T-helper 1 cell treated with Interleukin-12 subunit alpha and Interleukin-12 subunit beta and Interleukin-4 antibody, amounts not matched to agents 30 ng/mL and 1 ng/mL, for 36 hours (primary cell): Measurements from ENCODE around the gene NPR1. TPM values are rescaled to one million over a fixed set of nuclear protein-coding genes. Genes with fewer than 3 reads are reported as not detected.
"Not testable (repeated sequence)": the region's sequence is repeated elsewhere in the genome, so short reads cannot be mapped to it uniquely, and the experiment has no call there.

Source experiments
- intact Hi-C: fragments of 100-400 bp; cut with micrococcal nuclease; formaldehyde crosslinking; loops from one replicate; pipeline ENCODE4 v1.15.1; 2024
- total RNA-seq: library from RNA; stranded (reverse); gene quantifications from 2 replicates; pipeline ENCODE4 v1.2.3, GENCODE V29; 2022

The NPR1 gene
- total RNA-seq, 1 donor from 2014 or later: not detected

DNA sequence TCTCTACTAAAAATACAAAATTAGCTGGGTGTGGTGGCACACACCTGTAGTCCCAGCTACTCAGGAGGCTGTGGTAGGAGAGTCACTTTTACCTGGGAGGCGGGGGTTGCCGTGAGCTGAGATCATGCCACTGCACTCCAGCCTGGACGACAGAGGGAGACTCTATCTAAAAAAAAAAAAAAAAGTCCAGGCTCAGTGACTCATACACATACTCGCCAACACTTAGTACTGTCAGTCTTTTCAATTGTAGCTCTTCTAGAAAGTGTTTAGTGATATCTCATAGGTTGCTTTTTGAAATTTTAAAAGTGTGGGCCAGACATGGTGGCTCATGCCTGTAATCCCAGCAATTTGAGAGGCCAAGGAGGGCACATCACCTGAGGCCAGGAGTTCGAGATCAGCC lies 37.7 kb downstream of the NPR1 start:
- intact Hi-C loops: not testable (repeated sequence)

DNA sequence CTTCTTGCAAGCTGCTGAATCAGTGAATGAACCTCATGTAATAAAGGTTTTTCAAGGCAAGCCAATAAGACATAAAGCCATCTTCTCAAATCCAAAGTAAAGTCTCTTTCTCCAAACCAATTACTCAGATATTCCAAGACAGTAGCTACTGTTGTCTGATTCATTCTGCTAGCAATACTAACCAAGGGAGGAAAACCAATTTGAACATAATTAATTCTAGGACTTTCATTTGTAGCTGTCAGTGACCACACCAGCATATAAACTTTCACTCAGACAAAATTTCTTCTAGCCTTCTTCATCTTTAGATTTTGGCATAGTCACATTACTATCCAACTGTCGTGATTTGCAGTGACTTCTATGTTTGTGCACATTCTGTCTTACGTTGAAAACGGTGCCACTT lies 38.8 kb downstream of the NPR1 start:
- intact Hi-C loops: no loop called here

DNA sequence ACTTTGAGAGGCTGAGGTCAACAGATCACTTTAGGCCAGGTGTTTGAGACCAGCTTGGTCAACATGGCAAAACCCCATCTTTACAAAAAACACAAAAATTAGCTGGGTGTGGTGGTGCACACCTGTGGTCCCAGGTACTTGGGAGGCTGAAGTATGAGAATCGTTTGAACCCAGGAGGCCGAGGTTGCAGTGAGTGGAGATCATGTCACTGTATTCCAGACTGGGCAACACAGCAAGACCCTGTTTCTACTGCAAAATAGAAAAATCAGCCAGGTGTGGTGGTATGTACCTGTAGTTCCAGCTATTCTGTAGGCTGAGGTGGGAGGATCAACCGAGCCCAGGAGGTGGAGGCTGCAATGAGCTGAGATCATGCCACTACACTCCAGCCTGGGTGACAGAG lies 45.2 kb downstream of the NPR1 start:
- intact Hi-C loops: no loop called here

DNA sequence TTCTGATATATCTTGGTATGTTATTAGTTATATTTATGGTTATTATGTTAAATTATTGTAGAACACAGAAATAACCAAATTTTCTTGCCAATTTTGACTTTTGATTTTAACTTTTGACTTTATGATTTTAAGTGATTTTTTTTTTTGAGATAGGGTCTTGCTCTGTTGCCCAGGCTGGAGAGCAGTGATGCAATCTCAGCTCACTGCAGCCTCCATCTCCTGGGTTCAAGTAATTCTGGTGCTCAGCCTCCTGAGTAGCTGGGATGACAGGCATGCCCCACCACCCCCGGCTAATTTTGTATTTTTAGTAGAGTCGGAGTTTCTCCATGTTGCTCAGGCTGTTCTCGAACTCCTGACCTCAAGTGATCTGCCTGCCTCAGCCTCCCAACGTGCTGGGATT lies 46.1 kb downstream of the NPR1 start:
- intact Hi-C loops: loop anchor here (5.0 kb wide), 4 partner anchors 177 to 458 kb away; partner anchors contain the start of genes CRTC2, S100A3 and S100A4

DNA sequence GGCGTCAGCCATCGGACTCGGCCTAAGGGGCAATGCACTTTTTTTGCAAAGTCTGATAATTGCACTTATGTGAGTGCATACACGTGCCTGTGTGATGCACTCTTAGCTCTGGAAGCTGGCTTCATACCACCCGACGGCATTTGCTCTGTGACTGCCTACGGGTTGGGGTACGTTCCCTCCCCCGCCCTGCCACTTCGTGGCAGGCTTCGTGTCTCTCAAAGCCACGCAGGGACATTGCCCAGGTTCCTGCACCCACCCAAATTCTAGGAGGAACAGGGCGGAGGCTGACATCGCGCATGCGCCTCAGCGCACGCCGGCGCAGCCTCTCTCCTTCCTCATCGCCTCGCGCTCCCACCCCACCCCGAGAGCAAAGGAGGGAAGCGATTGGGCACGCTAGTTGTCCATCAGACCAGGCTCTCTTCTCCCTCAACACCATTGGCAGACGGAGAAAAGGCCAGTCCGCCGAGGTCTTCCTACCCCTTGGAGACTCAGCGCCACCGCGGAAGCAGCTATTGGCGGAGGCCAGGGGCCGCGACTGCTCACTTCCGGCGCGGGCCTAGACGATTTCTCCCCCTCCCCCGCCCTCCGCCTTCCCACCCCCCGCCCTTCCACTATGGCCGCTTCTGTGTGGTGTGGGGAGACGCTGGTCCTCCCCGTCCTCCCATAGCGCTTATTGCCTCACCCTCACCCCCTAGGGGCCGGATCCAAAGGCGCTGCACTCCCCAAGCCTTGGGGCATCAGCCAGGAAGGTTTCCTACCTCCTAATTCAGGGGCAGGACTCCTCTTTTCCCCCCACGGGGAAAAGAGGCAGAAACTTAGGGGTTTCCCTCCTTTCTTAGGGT lies 49.2 kb downstream of the NPR1 start, which contains the start of gene INTS3:
Gene INTS3, plus strand, starts transcription at position 588 of the 842 bp plus-strand sequence. CDS start 585 bp downstream, outside the sequence.
- intact Hi-C loops: loop anchor here (1.0 to 5.0 kb wide), 14 partner anchors 22 to 455 kb away; partner anchors contain the start of genes CRTC2, RAB13, RPS27 and S100A3

DNA sequence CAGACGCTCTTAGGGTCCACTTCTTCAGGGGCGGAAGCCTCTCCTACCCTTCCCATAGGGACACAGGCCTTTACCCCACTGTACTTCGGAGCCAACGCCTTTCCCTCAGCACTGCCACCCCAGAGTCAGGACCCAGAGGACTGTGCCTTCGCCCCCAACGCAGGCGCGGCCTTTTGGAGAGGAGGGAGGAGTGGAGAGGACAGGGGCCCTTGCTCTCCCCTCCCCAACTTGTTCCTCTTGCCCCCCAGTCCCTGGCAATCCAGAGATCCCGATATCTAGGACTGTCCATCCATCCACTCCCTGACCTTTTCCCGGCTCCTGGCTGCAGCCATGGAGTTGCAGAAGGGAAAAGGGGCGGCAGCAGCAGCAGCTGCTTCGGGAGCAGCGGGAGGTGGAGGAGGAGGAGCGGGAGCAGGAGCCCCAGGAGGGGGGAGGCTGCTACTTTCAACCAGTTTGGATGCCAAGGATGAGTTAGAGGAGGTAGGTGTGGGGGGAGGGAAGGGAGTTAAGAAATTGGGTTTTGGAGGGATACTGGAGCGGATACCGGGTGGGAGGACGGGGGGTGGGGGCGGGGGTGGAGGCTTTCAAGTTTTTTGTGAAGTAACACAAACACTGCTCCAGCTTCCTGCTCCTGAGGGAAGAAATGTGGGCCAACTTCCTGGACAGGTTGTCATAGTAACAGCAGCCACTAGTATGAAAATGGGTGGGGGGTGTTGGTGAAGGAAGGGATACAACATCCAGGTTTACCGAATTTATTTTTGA lies 50.0 kb downstream of the NPR1 start:
- intact Hi-C loops: loop anchor here (1.0 to 5.0 kb wide), 7 partner anchors 21 to 454 kb away; partner anchors contain the start of genes CRTC2, RAB13, S100A3 and S100A4

DNA sequence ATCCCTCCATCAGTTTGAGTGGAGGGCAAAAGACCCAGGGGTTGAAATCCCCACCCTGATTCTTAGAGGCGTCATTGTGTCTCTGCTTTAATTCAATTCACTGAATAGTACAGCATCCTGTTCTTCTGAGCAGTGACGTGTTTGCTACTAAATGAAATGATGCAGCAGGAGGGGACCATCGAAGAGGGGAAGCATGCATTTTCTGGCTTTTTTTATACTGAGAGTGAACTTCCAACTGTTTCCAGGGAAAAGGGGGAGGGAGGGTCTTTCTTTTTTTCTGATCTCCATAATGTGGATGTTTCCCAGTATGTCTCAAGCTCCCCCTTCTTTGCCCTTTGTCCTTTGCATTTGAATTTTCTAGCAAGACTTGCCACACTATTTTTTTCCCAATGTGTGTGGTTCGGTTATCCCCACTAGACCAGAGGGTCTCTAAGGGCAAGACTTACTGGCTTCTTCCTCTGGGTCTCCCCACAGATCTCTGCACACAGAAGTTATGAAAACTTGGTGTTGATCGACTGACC lies 52.0 kb downstream of the NPR1 start:
- intact Hi-C loops: no loop called here

DNA sequence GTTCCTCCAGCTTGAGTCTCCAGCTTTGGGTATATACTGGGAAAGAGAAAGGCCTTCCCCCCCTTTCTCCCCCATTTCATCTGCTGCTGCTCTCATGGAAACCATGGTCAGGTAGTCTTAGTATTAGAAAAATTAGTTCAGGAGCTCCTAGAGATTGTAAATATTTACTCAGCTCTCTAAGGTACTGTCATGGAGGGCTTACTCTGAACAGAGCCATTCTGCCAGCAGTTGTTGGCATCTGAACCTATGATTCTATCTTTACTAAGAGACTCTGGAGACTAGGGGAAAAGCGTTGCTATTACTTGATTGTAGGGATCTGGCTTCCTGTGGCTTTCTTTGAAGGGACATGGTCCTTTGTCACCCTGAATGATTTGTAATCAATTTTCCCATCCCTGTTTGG lies 55.5 kb downstream of the NPR1 start:
- intact Hi-C loops: no loop called here

DNA sequence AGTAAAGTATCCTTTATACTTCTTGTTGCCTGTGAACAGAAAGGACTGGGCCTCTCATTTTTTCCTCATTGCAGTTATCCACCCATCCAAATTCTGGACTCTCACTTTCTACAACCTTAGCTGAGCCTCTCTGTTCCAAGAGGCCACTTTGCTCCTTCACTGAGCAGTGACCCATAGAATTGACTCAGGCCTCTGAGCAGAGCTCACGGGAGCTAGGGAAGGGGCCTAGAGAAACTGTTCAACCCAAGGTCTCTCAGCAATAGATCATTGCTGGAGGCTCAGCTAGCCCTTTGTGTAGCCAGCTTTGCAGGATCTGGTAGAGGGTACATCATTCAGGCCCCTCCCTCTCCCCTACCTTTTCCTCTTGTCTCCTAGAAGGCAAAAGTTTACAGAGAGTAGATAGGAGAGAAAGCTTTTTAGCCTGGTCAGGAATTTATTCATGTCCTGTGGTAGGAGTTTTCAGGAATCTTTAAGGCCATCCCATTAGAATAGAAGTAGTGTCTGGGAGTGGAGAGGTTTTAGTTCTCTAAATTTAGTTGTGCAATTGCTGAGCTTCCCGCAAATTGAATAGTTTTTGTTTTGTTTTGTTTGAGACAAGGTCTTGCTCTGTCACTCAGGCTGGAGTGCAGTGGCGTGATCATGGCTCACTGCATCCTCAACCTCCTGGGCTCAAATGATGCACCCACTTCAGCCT lies 56.1 kb downstream of the NPR1 start:
- intact Hi-C loops: no loop called here

DNA sequence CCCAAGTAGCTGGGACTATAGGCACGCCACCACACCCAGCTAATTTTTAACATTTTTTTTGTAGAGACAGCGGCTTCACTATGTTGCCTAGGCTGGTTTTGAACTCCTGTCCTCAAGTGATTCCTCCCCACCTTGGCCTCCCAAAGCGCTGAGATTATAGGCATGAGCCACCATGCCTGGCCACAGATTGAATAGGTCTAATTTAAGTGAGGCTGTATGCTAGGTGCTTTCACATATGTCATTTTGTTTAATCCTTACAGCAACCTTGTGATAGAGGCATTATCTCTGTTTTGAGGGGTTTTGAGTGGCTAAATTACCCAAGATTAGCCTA lies 56.6 kb downstream of the NPR1 start:
- intact Hi-C loops: no loop called here

DNA sequence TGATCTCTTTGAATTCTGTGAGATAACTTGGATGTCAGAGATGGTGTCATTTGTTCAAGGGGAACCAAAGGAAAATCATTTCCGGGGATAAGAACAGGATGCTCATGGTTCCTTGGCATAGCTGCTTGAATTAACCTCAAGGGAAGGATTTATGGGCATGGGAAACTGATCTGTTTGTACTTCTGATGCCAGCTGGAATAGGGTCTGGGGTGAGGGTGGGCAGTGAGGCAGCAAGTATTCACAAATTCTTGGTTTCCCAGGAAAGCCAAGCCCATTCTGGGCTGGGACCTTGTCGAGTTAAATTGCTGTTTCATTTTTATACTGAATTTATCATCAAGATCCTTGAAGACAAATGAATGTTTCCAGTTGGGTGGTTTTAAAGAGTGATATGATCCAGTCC lies 63.5 kb downstream of the NPR1 start:
- intact Hi-C loops: no loop called here

DNA sequence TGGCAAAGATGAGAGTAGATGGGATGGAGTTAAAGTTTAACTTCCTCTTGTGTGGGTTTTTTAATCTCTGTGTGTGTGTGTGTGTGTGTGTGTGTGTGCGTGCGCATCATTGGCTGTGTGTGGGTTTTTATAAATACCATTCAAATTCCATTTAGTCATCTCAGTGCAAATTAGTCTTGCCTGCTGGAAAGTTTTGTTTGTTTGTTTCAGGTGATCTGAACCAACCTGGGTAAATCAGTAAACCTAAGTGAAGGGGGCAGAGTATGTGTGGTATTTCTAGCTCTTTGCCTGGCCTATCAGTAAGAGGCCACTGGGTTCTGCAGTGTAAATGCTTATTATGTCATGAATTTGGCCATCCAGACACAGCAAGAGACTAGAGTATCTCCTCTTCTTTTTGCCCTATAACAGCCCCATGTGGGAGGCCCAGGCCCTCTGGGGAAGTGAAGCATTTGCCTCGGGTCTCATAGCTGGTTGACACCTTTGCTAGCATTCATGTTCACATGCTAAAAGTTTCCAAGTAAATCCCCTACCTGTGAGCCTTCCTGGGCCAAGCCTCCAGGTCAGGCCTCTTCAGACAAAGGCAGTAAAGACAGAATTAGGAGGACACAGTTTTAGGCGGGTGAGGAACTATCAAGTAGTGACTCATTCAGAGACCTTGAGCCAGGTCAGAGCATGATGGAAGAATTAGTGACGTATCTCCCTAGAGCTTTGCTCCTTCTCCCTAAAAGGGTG lies 64.1 kb downstream of the NPR1 start:
- intact Hi-C loops: no loop called here

Other genes starting within 250 kb of the NPR1 start
- not detected in 2 replicates for gene S100A7, start 218.0 kb upstream of the NPR1 start, total RNA-seq
- gene S100A6, start 142.7 kb upstream of the NPR1 start, total RNA-seq: 410 and 418 TPM in 2 replicates
- gene S100A5, start 137.8 kb upstream of the NPR1 start, total RNA-seq: 2.6 and 3.9 TPM in 2 replicates
- gene S100A4, start 132.9 kb upstream of the NPR1 start, total RNA-seq: 762 and 767 TPM in 2 replicates
- gene S100A3, start 129.4 kb upstream of the NPR1 start, total RNA-seq: 0.24 TPM in 1 of 2 replicates, not detected in the other
- 0.78 TPM in 1 of 2 replicates, not detected in the other for gene S100A2, start 112.8 kb upstream of the NPR1 start, total RNA-seq
- gene S100A16, start 65.6 kb upstream of the NPR1 start, total RNA-seq: not detected in 2 replicates
- not detected in 2 replicates for gene S100A14, start 62.4 kb upstream of the NPR1 start, total RNA-seq
- gene S100A13, start 51.2 kb upstream of the NPR1 start, total RNA-seq: 2.4 and 5.1 TPM in 2 replicates
- not detected in 2 replicates for gene S100A1, start 50.3 kb upstream of the NPR1 start, total RNA-seq
- 103 and 105 TPM in 2 replicates for gene CHTOP, start 44.6 kb upstream of the NPR1 start, total RNA-seq
- gene SNAPIN, start 20.0 kb upstream of the NPR1 start, total RNA-seq: 36.2 and 41.6 TPM in 2 replicates
- 184 and 186 TPM in 2 replicates for gene ILF2, start 7.7 kb upstream of the NPR1 start, total RNA-seq
- 60.6 and 64.4 TPM in 2 replicates for gene INTS3, start 49.4 kb downstream of the NPR1 start, total RNA-seq
- gene SLC27A3, start 96.7 kb downstream of the NPR1 start, total RNA-seq: 21.0 and 22.5 TPM in 2 replicates
- 70.1 and 74.1 TPM in 2 replicates for gene GATAD2B, start 244.3 kb downstream of the NPR1 start, total RNA-seq